ENCODE measurements around the gene SAMD3. TPM values are rescaled to one million over a fixed set of nuclear protein-coding genes. Genes with fewer than 3 reads are reported as not detected.

Gene SAMD3
- total and polyA plus RNA-seq, 2 of the 8 experiments (the other 6 are each of a cell fraction or from before 2014, with no cell fraction given) = 1.8 to 1.9 TPM

DNA sequence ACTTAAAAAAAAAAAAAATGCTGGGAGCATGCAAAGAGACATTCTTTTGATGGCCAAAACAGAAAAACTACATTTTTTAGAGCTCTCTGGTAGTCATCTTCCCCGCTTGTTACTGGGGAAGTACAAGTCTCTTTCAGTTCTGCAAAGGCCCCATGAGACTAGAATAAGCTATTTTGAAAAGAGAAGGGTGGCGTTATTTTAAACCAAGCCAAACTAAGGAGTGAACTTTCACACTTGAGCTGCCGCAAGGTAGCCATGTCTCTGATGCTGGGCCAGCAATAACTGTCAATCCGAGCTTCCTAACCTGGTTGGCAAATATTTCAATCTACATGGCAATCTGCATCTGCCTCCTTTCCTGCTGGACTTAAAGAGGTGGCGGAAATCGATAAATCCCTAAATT is 107.7 kb downstream of the SAMD3 start:
- Histone ChIP-seq H4K20me1 (replicated peaks in 1 of 2; ENCODE audit: control insufficient read depth in 1 of 2, insufficient read depth in 2 of 2, low read length in 2 of 2) (no peaks in the 10 kb centered on the region), H4K5ac (ENCODE audit: insufficient read length, low read depth, low read length) (no peak overlapping the region), H2AK5ac (ENCODE audit: low read depth, low read length) (no peak overlapping the region), H3K14ac (ENCODE audit: insufficient read length) (no peak overlapping the region), H3K9ac (replicated peaks in 1 of 4; ENCODE audit: extremely low read depth in 1 of 4, low read depth in 3 of 4, low read length in 3 of 4) (no peak overlapping the region), H2AFZ (ENCODE audit: low read length) (no peak overlapping the region), H3K18ac (ENCODE audit: extremely low read depth, low read length) (no peak overlapping the region), H3K23me2 (ENCODE audit: low read depth, low read length) (no peaks in the 10 kb centered on the region), H3K23ac (ENCODE audit: insufficient read length) (no peak overlapping the region), H4K8ac (ENCODE audit: extremely low read depth, insufficient read depth, low read length) (no peak overlapping the region), H3K4me1 (replicated peaks in 1 of 4; ENCODE audit: control insufficient read depth in 3 of 4, insufficient read depth in 4 of 4, low read length in 3 of 4) (no peaks in the 10 kb centered on the region), H3K79me2 (ENCODE audit: control insufficient read depth in 1 of 2, insufficient read depth in 2 of 2, low read length in 2 of 2) (no peaks in the 10 kb centered on the region), H3K27me3 (replicated peaks in 1 of 4; ENCODE audit: control insufficient read depth in 3 of 4, extremely low read depth in 1 of 4, insufficient read depth in 3 of 4, low read length in 3 of 4) (no peaks in the 10 kb centered on the region), H2BK5ac (ENCODE audit: low read depth, low read length) (no peak overlapping the region), H2BK120ac (replicated peaks; ENCODE audit: low read depth, low read length) (no peak overlapping the region), H3K4me2 (ENCODE audit: insufficient read depth in 1 of 2, low read depth in 2 of 2, low read length in 2 of 2) (no peak overlapping the region), H2BK12ac (ENCODE audit: low read depth, low read length) (no peak overlapping the region), H3K27ac (ENCODE audit: low read depth, low read length) (no peak overlapping the region), H3K79me1 (ENCODE audit: low read depth, low read length) (no peaks in the 10 kb centered on the region), H2BK15ac (ENCODE audit: low read length) (no peak overlapping the region), H3K36me3 (ENCODE audit: control insufficient read depth in 2 of 4, insufficient read depth in 4 of 4, low read length in 3 of 4) (no peaks in the 10 kb centered on the region), H3K4me3 (ENCODE audit: extremely low read depth in 1 of 4, insufficient read depth in 2 of 4, low read depth in 3 of 4, low read length in 4 of 4) (no peak overlapping the region), H3K56ac (replicated peaks; ENCODE audit: insufficient read length, low read depth, low read length) (no peak overlapping the region), H3K9me3 (ENCODE audit: insufficient read depth in 2 of 2, low read depth in 1 of 2, low read length in 1 of 2) (no peaks in the 10 kb centered on the region), H3K4ac (replicated peaks; ENCODE audit: insufficient read length, low read depth, low read length) (no peak overlapping the region), H2BK20ac (ENCODE audit: low read length) (no peak overlapping the region), H4K91ac (replicated peaks; ENCODE audit: insufficient read length, low read length) (no peak overlapping the region)
- ChIA-PET CTCF (ENCODE audit: partially characterized antibody) (interaction anchor here (0.6 to 3.2 kb wide), 2 partner anchors 9 to 617 kb away, joined by 4 to 9 read pairs; no protein-coding TSS in a partner anchor), POLR2A (ENCODE audit: partially characterized antibody) (no interaction called here)
- WGBS, 2 experiments (ENCODE audit: extremely low coverage in 1 of 2, insufficient coverage in 1 of 2, insufficient read length in 1 of 2, insufficient replicate concordance in 2 of 2, low coverage in 1 of 2, low lambda C conversion rate in 2 of 2, missing lambda C conversion rate in 1 of 2) = 84% methylated on average over 6 of the region's 6 CpGs; no CpG with 5 or more reads in 1 of the 2 experiments
- no peak for DNase-seq (ENCODE audit: low read depth in 1 of 2, low spot score in 2 of 2)
- no peak for FAIRE-seq
- TF ChIP-seq TCF12 (IDR thresholded peaks at IDR 0.05; ENCODE audit: low read depth, low read length) = no peak
- no peak for TF ChIP-seq RXRA (IDR thresholded peaks at IDR 0.05; ENCODE audit: insufficient read depth, low read depth, low read length)
- TF ChIP-seq SRF (IDR thresholded peaks at IDR 0.05; ENCODE audit: low read depth, low read length) = no peak
- TF ChIP-seq CTCF (IDR thresholded peaks at IDR 0.05; ENCODE audit: control extremely low read depth in 1 of 3, insufficient read depth in 1 of 3, low read depth in 1 of 3, low read length in 3 of 3) = no peak
- TF ChIP-seq RBBP5 (IDR thresholded peaks at IDR 0.05; ENCODE audit: borderline replicate concordance, low read depth, low read length) = no peak
- no peak for TF ChIP-seq TAF1 (IDR thresholded peaks at IDR 0.05; ENCODE audit: low read depth, low read length)
- TF ChIP-seq EZH2 (IDR thresholded peaks at IDR 0.05; ENCODE audit: low read depth, low read length, severe bottlenecking) = no peak
- TF ChIP-seq RNF2 (IDR thresholded peaks at IDR 0.05; ENCODE audit: borderline replicate concordance, low read depth, low read length, missing control alignments, poor library complexity, severe bottlenecking) = no peak
- no peak for TF ChIP-seq BCL11A (IDR thresholded peaks at IDR 0.05; ENCODE audit: low read depth in 2 of 2, low read length in 2 of 2)

Measured in H1 (cell line).